COLO829 (cell line): ENCODE data around the gene NPW.
"Not testable (repeated sequence)": the region's sequence is repeated elsewhere in the genome, so short reads cannot be mapped to it uniquely, and the experiment has no call there.

ENCODE experiments used
- DNase-seq: peaks from one replicate; pipeline ENCODE4 v3.0.0; 2012; ENCODE audit warnings: low spot score

Gene NPW

DNA sequence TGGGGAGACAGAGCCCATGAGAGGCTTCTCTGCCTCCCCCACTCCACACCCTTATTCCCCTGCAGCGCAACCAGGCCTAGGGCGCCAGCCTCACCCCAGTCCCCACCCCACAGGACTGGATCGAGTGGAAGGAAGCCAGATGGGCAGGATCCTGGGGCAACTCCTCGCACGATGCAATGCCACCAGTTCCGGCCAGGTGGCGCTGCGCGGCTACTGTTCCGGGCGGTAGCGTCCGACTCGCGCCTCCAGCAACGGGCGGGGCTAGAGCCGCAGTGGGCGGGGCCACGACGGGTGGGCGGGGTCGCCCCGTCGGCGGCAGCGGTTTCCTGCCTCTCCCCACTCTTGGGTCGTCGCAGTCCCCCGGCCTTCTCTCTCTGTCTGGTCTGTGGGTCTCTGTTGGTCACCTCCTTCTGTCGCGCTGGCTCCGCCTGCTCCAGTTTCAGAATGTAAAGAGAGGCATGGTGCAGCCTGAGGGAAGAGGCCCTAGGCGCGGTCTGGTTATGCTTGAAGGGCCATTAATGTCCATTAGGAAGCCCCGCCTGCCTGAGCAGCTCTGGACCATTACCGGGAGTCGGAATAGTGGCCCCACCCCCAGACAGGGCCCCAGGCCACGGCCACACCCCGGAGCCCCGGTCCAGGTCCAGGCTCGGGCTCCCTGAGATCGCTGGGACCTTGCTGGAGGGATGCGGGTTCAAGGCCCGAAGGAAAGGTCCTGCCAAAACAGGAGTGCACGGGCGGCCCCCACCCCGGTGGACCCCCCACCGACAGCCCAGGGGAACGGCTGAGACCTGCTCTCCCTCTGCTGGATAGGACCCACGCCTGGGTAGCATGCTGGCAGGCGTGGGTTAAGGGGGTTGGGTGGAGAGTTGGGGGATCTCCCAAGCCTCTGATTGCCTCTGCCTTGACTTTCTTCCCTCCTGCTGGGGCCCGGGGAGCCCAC lies 3.8 kb downstream of the NPW start:
- peak; percentile 95 for DNase-seq

DNA sequence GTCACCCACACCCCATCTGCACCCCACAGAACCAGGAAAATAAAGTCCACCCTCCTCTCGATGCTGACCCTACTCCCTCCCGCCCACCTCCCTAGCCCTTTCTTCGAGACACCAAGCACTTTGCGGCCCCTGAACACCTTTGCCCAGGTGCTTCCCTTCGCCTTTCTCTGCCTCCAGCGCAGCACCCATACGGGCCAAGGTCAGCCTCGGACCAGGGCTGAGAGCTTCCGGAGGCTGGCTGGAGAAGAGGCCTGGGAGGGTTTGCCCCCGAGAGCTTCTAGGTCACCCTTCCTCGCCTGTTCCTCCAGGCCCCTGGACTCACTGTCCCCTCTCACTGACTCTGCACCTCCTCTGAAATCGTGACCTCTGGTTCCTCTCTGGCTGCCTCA lies 4.4 kb downstream of the NPW start:
- no peak for DNase-seq

DNA sequence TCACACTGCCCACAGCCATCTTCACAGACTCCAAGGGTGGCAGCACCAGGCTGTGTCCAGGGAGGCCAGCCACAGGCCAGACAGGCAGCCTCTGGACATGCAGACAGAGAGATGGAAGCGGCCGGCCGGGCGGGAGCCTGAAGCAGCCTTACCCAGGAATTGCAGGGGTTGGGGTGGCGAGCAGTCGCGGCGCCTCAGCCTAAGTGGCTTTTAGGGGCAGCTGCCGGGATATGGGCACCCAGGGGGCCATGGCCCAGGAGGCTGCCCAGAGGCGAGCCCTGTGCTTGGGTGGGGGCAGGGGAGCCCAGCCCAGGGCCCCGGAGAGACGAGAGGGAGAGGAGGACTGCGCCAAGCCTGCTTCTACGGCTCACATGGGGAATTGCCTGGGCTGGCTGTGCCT lies 5.7 kb downstream of the NPW start:
- no peak for DNase-seq

DNA sequence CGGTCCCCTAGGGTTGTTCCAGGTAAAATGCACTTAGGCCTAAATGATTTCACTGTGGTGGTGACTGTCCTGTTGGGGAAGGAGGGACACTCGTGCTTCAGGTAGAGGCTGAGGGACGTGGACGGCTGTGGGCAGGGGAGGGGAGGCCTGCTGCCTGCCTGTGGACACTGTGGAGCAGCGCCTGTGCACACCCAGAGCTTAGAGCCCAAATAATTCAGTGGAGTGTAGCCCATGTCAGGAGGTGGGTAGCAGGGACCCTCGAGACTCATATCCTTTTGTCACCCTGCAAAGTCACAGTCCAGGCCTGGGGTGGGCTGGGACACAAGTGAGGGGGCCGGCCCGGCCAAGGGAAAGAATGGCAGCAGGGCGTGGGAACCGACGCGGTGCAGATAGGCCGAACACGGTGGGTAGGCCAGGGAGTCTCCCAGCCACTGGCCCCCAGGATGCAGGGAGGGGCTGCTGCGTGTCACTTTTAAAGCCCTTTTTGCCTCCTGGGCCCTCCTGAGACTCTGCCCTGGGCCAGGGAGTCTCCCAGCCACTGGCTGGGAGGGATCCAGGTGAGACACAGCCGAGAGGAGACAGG lies 6.4 kb downstream of the NPW start:
- no peak for DNase-seq

DNA sequence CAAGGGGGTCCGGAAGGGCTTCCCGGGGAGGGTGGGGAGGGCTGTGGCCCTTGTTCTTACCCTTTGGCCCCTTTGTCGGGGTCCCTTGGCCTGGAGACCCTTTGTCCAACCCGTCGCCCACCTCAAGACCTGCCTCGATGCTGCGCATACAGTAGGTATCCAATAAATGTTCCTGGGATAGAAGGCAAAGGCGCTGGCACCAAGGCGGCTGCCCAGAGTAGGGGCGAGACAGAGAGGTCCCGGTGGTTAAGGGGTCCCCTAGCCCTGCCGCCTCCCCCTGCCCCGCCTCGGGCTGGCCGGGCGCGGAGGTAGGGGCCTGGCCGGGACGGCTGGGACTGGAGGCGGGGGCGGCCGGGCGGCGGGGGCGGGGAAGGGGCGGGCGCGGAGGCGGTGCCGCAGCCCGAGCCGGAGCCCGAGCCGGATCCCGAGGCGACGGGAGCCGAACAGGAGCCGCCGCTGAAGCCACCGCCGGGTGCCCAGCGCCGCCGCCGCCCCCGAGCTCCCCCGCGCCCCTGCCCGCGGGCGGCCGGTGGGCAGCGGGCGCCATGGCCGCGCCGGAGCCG lies 7.0 kb downstream of the NPW start, which contains the start of gene NHERF2:
Gene NHERF2 (plus strand): TSS at position 442 of the 563 bp plus-strand sequence. CDS start 104 bp downstream, at position 546.
- no peak for DNase-seq

DNA sequence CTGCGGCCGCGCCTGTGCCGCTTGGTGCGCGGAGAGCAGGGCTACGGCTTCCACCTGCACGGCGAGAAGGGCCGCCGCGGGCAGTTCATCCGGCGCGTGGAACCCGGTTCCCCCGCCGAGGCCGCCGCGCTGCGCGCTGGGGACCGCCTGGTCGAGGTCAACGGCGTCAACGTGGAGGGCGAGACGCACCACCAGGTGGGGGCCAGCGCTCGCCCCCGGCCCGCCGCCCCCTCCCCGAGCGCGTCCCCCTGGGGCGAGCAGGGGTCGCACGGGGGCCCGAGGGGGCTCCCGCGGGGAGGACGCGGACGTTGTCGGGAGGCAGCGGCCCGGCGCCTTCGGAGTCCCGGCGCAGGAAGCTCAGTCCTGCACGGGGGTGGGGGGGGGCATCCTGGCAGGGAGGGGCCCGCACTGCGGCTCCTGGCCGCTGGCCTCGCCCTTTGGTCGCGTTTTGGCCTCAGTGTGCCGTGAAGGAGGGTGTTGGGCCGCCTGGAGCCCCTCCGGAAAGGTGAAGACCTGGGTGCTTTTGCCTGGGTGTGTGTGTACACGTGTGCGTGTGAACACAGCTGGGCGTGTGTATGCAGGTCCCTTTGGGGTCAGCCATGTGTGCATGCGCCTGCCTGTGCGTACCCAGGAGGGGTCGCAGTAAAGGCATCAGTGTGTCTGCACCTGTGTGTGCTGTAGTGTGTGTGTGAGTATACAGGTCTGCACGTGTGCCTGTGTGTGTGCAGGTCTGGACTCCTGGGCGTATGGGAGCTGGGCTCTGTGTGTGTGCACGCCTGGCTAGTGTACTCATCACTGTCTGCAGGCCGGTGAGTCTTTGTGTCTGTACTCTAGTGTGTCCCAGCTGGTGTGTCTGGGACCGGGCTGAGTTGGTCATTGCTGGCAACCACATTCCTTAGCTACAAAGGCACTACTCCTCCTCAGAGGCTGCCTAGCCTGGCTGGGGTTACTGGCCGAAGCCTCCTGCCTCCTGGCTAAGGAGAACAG lies 7.7 kb downstream of the NPW start:
- no peak for DNase-seq

DNA sequence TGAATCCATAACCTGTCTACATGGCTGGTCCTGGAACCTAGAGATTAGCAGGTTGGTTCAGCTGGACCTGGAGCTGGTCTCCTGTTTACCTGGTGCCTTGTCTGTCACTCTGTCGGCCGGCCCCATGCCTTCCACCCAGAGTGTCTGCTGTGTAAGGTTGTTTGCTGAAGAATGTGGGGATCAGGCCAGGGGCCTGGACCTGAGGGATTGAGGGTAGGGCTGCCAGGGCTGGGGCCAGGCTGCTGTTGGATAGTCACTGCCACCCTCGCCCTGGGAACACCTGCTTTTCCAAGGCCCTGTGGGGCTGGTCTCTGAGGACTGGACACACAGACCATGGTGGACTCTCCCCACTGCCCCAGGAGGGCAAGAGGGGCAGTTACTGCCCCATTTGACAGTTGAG lies 8.6 kb downstream of the NPW start:
- DNase-seq, result no peak

DNA sequence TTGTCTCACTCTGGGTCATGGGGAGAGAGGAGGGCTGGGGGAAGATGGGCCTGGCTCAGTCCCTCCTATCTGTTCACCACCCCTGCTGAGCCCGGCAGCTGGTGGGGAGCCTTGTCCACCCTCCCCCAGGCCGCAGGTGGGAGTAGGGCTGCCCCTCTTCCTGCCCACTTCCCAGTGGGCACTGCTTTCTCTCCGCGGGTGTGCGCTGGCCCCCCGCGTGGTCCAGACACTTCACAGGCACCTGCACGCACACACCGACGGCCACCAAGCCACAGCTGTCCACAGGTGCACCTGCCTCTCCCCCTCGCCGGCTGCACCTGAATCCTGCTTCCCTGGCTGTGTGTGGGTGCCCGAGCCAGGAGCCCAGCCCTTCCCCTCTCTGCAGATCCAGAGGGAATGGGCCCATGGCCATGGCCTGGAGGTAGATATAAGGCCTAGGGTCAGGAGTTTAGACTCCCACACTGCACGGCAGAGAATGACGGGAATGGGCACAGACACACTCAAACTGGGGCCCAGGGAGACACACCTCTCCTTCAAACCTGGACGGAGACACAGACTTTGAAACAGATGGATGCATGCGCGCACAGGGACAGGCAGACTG lies 9.1 kb downstream of the NPW start:
- DNase-seq, result no peak

DNA sequence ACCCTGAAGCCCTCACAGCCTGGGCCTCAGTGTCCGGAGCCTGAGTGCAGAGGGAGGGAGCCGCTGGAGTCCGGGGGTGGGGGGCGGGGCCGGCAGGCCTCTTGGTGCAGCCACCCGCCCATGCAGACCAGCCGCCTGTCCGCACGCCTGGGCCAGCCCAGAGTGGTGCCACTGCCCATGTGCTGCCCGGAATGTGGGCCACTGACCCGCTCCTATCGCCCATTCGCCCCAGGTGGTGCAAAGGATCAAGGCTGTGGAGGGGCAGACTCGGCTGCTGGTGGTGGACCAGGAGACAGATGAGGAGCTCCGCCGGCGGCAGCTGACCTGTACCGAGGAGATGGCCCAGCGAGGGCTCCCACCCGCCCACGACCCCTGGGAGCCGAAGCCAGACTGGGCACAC lies 9.8 kb downstream of the NPW start:
- DNase-seq, result no peak

DNA sequence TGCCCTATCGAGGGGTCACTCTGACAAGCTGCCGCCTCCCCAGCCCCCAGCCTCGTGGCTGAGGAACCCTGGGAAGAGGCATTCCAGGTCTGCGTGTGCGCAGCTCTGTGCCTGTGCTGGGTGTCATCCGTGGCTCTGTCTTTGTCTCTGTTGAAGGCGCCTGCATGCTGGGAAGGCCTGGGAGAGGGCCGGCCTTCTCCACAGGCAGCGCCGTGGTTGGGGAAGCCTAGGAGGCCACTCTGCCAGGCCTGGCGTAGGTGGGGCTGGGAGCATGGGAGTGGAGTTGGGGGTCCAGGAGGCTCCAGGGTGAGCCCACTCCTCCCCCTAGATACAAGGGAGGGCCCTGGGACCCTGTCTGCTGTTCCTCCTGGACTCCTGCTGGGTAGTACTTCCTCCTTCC lies 10.5 kb downstream of the NPW start:
- DNase-seq, result no peak

DNA sequence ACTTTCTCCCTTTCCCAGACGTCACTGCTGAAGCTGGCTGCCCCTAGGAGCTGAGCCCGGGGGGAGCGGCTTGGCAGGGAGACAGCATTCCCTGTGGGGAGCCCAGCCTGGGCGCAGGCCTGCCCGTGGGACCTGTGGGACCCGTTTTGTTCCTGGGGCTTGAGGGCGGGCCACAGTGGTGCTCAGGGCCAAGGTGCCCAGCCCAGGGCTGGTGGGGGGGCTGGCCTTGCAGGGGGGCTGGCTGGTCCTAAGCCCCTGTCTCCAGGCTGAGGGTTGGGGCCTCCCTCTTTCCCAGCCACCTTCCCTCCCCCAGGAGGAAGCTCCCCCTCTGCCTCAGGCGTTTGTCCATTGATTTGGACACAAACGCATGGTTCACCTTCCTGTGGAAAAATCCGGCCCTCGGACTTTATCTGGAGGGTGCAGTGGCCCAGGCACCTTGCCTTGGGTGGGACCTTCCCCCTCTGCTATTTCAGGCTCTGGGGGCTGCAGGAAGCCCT lies 11.5 kb downstream of the NPW start:
- no peak for DNase-seq

DNA sequence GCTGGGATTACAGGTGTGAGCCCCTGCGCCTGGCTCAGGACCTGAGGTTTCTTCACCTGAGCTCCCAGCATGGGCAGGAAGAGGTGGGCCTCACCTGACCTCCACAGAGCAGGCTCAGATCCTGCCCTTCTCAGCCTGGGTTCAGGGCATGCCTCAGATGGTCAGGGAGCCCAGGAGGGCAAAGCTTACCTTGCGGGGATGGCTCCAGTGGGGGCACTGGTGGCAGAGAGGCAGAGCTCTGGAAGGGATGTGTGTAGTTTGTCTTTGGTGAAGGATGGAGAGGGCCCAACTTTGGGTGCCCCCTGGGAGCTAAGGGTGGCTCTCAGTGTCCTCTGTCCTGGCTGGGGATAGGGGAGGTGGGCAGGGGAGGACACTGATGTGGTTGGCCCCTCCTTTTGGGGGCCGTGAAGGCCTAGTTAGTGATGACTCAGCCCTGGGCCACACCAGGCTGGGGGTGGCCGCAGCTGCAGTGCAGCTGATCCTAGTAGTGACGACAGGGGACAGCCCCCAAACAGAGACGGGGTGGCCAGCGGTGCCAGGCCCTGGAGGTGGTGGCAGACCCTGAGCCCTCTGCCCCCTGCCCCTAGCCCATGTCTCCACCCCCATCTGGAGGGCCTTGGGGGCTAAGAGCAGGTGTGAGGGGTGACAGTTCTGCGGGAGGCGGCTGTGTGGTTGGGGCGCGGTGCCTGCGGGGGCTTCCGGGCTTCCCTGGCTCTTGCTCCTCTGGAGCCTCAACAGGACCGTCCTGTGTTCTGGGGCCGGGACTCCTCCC lies 12.9 kb downstream of the NPW start:
- no peak for DNase-seq

DNA sequence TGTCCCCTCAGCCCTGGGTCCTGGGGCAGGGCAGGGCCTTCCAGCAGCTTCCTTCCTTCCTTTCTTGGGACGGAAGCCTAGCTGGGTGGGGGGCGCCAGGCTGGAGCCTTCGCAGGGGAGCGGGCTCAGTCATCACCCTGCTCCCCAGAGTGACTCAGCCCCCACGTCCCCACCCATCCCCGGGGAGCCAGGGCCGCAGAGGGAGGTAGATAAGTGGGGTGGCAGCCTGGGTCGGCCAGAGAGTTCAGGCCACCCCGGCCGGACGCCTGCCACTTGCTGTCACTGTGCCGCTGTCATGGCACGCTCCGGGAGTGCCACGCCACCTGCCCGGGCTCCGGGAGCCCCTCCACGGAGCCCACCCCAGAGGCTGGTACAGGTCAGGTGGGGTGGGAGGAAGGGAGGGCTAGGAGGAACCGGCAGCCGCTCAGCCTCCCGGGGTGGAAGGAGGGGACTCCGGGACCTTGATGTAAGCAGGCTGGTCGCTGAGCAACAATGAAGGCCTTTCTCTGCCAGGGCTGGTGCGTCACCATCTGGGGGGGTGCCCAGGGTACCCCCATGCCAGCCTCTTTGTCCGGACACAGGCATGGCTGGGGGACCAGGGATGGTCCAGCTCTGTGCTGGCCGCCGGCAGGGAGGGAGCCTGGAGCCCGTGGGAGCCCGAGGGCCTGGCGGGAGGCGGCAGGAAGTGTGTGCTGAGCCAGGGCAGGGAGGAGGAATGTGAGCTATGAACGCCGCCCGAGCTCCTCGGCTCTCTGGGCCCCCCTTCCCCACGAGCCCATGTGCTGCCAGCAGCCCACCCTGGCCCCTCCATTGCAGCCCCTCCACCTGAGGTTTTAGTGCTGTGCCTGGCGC lies 13.7 kb downstream of the NPW start:
- DNase-seq, result no peak

DNA sequence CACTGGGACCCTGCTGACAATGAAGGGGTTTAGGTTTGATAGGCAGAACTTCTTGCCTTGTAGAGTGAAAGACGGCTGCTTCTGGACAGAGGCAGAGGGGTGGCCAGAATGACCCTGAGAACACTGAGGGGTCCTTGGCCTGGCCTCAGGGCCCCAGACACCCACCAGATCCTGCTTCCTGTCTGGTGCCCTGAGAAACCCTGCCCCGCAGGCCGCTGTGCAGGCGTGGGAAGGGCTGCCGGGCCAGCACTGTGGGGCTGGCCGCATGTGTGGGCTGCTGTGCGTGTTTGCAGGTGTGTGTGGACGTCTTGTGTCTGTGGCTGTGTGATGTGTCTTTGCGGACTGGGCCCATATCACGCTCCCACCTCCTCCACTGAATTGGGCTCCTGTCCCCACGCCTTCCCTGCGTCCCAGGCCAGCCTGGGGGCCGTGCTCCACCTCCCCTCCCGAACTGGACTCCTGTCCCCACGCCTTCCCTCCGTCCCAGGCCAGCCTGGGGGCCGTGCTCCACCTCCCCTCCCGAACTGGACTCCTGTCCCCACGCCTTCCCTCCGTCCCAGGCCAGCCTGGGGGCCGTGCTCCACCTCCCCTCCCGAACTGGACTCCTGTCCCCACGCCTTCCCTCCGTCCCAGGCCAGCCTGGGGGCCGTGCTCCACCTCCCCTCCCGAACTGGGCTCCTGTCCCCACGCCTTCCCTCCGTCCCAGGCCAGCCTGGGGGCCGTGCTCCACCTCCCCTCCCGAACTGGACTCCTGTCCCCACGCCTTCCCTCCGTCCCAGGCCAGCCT lies 14.5 kb downstream of the NPW start:
- not testable (repeated sequence) for DNase-seq

DNA sequence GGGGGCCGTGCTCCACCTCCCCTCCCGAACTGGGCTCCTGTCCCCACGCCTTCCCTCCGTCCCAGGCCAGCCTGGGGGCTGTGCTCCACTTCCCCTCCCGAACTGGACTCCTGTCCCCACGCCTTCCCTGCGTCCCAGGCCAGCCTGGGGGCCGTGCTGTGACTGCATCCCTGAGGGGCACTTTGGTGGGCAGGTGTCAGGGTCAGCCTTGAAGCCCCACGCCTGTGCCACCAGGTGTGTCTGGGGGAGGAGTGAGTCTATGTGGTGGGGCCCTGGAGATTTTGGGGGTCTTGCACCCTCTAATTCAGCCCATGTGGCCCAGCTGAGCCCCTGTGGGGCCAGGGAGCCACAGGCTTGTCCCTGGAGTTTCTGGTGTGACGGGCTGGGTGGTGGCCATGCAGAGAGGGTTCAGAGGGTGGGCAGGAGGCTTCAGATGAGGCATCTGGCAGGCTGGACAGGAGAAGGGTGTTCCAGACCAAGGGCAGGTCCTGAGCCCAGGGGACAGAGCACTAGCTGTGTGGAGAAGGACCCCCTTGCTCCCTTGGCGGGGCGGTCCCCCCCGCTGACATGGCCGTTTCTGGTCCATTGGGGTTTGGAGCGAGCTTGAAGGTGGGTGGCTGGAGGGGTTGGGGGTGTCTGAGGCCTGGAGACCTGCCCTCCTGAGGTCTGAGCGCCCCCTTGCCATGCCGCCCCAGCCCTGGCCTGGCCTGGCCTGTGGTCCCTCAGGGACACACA lies 15.3 kb downstream of the NPW start:
- DNase-seq, result no peak

DNA sequence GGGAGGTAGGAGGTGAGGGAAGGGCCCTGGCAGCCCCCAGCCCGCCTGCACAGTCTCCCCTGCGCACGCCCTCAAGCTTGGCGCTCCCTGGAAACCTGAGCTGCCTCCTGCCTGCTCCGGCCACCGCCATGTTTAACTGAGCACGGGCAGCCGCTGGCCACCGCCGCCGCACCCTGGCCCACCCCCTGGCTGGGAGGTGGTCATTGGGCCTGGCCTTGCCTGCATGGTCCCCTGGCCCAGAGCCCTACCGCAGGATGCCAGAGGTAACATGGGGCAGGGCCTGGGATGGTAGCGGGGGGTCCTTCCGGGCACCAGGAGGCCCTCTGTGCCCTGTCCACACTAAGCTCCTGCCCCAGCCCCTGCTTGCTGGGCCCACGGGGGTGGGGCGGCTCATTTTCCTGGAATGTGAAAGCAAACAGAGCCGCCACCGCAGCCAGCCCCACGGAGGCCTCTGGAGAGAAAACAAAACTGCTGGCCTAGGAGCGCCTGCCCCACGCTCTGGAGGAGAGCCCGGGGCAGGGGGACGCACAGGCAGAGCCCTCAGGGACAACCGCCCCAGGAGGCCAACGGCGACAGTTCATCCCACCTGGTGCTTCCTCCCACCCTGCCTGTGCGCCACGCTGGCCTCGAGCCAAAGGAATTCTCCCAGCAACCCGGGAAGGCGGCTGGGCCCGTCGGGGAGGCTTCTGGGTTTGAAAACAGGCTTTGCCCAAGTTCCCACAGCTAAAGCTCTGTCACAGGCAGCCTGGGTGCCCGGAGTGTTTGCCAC lies 16.0 kb downstream of the NPW start:
- no peak for DNase-seq

DNA sequence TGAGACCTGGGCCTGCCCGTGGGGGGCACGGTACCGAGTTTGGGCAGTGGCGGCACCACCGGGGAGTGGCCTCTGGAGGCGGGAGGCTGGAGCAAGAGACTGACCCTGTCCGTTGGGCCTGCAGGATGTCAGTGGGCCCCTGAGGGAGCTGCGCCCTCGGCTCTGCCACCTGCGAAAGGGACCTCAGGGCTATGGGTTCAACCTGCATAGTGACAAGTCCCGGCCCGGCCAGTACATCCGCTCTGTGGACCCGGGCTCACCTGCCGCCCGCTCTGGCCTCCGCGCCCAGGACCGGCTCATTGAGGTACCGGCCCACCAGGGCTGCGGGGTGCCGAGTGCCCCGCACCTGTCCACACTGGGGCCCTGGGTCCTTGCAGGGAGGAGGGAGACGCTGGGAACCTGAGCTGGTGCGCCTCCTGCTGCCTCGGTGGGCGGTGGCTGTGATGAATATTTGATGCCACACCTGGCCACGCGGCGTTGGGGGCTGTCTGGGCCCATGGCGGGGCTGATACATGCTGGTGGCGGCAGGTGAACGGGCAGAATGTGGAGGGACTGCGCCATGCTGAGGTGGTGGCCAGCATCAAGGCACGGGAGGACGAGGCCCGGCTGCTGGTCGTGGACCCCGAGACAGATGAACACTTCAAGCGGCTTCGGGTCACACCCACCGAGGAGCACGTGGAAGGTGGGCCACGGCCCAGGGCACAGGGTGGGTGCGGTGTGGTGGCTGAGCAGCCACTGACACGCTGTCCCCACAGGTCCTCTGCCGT lies 16.8 kb downstream of the NPW start:
- no peak for DNase-seq
